Sigmoid colon (tissue), 7 donors: ENCODE data around the gene ADCY2. TPM values are rescaled to one million over a fixed set of nuclear protein-coding genes. Genes with fewer than 3 reads are reported as not detected.

ENCODE experiments used
- DNase-seq: peaks from one replicate; pipeline ENCODE4 v3.0.0-alpha.2; 2019
- H3K27ac ChIP-seq, 4 donors: fragments of 200-600 bp; sonication (generic); one replicate each; pipeline ENCODE4 v1.5.1; 2016 to 2019; ENCODE audit warnings: mild to moderate bottlenecking in 1 of 4
- H3K27me3 ChIP-seq, 3 donors: fragments of 200-600 bp; sonication (generic); one replicate each; pipeline ENCODE4 v1.5.1; 2019; ENCODE audit warnings: mild to moderate bottlenecking in 1 of 3
- H3K36me3 ChIP-seq, 4 donors: fragments of 200-600 bp; sonication (generic); one replicate each; pipeline ENCODE4 v1.5.1; 2016 to 2019
- H3K4me1 ChIP-seq, 4 donors: fragments of 200-600 bp; sonication (generic); one replicate each; pipeline ENCODE4 v1.5.1; 2017 to 2019
- H3K4me3 ChIP-seq, 4 donors: fragments of 200-600 bp; sonication (generic); one replicate each; pipeline ENCODE4 v1.5.1; 2017 to 2019; ENCODE audit warnings: mild to moderate bottlenecking in 2 of 4, moderate library complexity in 1 of 4
- H3K9me3 ChIP-seq, 4 donors: fragments of 200-600 bp in 3 of 4; sonication (generic) in 3 of 4; one replicate each; pipeline versions ENCODE4 v1.5.1 to v1.6.1; 2013 to 2019
- EP300 ChIP-seq, 4 donors: sonication (generic); formaldehyde crosslinking; IDR thresholded peaks; one replicate each; pipeline ENCODE4 v1.6.1; 2017; ENCODE audit warnings: antibody characterized with exemption in 4 of 4
- POLR2A ChIP-seq, 2 donors: fragments of 450-650 bp; IDR thresholded peaks; one replicate each; pipeline ENCODE4 v1.6.1; 2016; ENCODE audit warnings: antibody characterized with exemption in 2 of 2, mild to moderate bottlenecking in 2 of 2, moderate library complexity in 2 of 2
- POLR2AphosphoS5 ChIP-seq, 4 donors: sonication (generic); formaldehyde crosslinking; IDR thresholded peaks; one replicate each; pipeline ENCODE4 v1.6.1; 2017; ENCODE audit warnings: antibody characterized with exemption in 4 of 4
- WGBS, 2 donors: extraction: QIAGEN DNeasy Blood & Tissue Kit; methylation state at CpG; one replicate each; pipeline ENCODE4 v1.1.7; 2013; 5-methylcytosine and 5-hydroxymethylcytosine counted together
- intact Hi-C: fragments of 100-400 bp; cut with DNase I; formaldehyde crosslinking; loops from one replicate; pipeline ENCODE4 v1.15.1; 2023
- polyA plus RNA-seq, 3 donors: library from polyadenylated mRNA; stranded (reverse); fragments of 200-250 nt; gene quantifications; one replicate each; pipeline ENCODE4 v1.2.3, GENCODE V29; 2013
- total RNA-seq, 4 donors: library from RNA; depleted of rRNA; stranded (reverse); fragments of >200 nt; gene quantifications; one replicate each; pipeline ENCODE4 v1.1.0, GENCODE V29; 2016
- TF ChIP-seq, protein P1 (sequence below), 4 experiments: fragments of 450-650 bp in 3 of 4; fragments of 200-600 bp in 1 of 4; IDR thresholded peaks; one replicate each; pipeline ENCODE4 v1.5.1; 2016 to 2019; ENCODE audit warnings: antibody characterized with exemption in 4 of 4, mild to moderate bottlenecking in 3 of 4, moderate library complexity in 2 of 4
- donor health status: healthy with polysubstance abuse.
- donor health status: Bipolar disorder and iron deficiency.
- donor health status: healthy.

ADCY2 gene
- total and polyA plus RNA-seq, 7 donors, result 0.69 to 9.5 (median 4.4) TPM

DNA sequence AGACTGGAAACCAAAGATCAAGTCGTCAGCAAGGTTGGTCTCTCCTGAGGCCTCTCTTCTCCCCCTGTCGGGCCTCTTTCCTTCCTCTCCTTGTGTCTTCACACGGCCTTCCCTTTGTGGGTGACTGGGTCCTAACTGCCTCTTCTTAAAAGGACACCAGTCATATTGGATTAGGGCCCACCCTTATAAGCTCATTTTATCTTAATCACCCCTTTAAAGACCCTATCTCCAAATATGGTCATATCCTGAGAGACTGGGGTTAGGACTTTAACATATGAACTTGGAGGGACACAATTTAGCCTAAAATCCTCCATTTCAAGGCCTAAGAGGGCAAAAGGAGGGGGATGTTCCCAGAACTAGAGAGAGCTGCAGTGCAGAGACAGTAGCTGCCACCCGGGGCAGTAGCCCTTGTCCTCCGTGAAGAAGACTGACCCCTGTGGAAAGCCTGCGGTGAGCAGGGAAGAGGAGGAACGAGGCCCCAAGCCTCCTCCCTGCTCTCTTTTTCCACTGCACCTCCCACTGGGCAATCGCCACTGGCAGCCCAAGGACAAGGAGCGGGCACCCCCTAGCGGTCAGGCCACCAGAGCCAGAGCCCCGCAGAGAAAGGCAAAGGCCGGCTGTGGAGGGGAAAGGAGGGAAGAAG, 420.1 kb downstream of the ADCY2 start:
- WGBS, 2 donors, result 12 to 18% methylated on average over 12 of the region's 12 CpGs
- H3K36me3 ChIP-seq, result no peaks in the 10 kb centered on the region
- no peak overlapping the region for H3K4me3 ChIP-seq
- H3K27me3 ChIP-seq, result no peaks in the 10 kb centered on the region
- DNase-seq, result peak; percentile 88
- peaks cover 0 to 10% (median 7%) of the 10 kb centered on the region in 4 donors for H3K4me1 ChIP-seq
- H3K9me3 ChIP-seq, result no peaks in the 10 kb centered on the region
- TF ChIP-seq POLR2A (IDR thresholded peaks at IDR 0.05) (no peak), EP300 (IDR thresholded peaks at IDR 0.05) (no peak), POLR2AphosphoS5 (IDR thresholded peaks at IDR 0.05) (no peak)
- TF ChIP-seq, protein P1, sequence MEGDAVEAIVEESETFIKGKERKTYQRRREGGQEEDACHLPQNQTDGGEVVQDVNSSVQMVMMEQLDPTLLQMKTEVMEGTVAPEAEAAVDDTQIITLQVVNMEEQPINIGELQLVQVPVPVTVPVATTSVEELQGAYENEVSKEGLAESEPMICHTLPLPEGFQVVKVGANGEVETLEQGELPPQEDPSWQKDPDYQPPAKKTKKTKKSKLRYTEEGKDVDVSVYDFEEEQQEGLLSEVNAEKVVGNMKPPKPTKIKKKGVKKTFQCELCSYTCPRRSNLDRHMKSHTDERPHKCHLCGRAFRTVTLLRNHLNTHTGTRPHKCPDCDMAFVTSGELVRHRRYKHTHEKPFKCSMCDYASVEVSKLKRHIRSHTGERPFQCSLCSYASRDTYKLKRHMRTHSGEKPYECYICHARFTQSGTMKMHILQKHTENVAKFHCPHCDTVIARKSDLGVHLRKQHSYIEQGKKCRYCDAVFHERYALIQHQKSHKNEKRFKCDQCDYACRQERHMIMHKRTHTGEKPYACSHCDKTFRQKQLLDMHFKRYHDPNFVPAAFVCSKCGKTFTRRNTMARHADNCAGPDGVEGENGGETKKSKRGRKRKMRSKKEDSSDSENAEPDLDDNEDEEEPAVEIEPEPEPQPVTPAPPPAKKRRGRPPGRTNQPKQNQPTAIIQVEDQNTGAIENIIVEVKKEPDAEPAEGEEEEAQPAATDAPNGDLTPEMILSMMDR (IDR thresholded peaks at IDR 0.05), result peak; percentile 17 to 77 (median 65)
- intact Hi-C loops, result loop anchor here (2.0 to 10.0 kb wide), 3 partner anchors 69 to 1051 kb away; partner anchors contain the start of gene ADCY2
- no peak overlapping the region for H3K27ac ChIP-seq

DNA sequence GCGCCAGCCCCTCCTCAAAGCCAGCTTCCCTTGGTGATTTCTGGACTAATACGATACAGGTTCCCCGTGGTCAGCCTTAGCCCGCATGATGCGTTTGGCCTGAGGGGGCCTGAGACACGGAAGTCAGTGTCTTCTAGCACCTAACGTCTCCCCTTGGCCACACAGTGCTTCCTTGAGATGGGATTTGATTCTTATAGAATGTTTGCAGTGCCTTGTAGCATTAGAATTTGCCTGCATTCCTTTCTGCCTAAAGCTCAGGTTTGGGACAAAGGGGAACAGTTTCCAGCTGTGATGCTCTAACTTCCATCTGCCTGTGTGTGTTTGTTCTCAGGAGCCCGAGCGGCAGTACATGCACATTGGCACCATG, 420.6 kb downstream of the ADCY2 start:
- no peaks in the 10 kb centered on the region for H3K36me3 ChIP-seq
- peaks cover 0 to 10% (median 7%) of the 10 kb centered on the region in 4 donors for H3K4me1 ChIP-seq
- 41% methylated on average over 9 of the region's 9 CpGs for WGBS, 2 donors
- H3K9me3 ChIP-seq, result no peaks in the 10 kb centered on the region
- no peak for DNase-seq
- H3K27me3 ChIP-seq, result no peaks in the 10 kb centered on the region
- intact Hi-C loops, result loop anchor here (2.0 to 10.0 kb wide), 3 partner anchors 69 to 1052 kb away; partner anchors contain the start of gene ADCY2
- TF ChIP-seq POLR2A (IDR thresholded peaks at IDR 0.05), result no peak
- no peak for TF ChIP-seq POLR2AphosphoS5 (IDR thresholded peaks at IDR 0.05)
- TF ChIP-seq, protein P1 (IDR thresholded peaks at IDR 0.05), result no peak
- TF ChIP-seq EP300 (IDR thresholded peaks at IDR 0.05), result no peak
- H3K4me3 ChIP-seq, result no peak overlapping the region
- no peak overlapping the region for H3K27ac ChIP-seq

DNA sequence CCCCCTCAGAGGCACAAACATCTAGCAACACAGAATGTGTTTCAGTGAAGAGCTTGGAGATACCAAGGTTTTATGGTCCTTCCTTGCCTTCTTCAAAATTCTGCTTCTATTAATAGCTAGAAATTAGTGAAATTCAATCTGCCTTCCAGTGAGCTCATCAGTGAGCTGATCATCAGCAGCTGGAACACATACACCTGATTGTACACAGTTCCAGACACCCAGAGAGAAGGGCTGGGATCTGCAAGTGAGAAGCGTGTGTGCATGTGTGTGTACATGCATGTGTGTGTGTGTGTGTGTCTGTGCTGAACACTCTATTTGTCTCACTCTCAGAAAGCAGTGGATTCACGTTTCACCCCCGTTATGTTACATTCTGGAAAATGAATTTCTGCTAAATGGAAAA, 426.5 kb downstream of the ADCY2 start:
- H3K36me3 ChIP-seq, result peaks cover 0 to 5% (median 0%) of the 10 kb centered on the region in 4 donors
- H3K27me3 ChIP-seq, result no peaks in the 10 kb centered on the region
- intact Hi-C loops, result no loop called here
- TF ChIP-seq EP300 (IDR thresholded peaks at IDR 0.05) (no peak), POLR2AphosphoS5 (IDR thresholded peaks at IDR 0.05) (no peak), POLR2A (IDR thresholded peaks at IDR 0.05) (no peak)
- TF ChIP-seq, protein P1 (IDR thresholded peaks at IDR 0.05), result no peak
- no peaks in the 10 kb centered on the region for H3K9me3 ChIP-seq
- no peak for DNase-seq
- WGBS, 2 donors, result 53 to 58% methylated on average over 3 of the region's 3 CpGs
- H3K4me1 ChIP-seq, result no peaks in the 10 kb centered on the region
- H3K27ac ChIP-seq, result no peak overlapping the region
- H3K4me3 ChIP-seq, result no peak overlapping the region

DNA sequence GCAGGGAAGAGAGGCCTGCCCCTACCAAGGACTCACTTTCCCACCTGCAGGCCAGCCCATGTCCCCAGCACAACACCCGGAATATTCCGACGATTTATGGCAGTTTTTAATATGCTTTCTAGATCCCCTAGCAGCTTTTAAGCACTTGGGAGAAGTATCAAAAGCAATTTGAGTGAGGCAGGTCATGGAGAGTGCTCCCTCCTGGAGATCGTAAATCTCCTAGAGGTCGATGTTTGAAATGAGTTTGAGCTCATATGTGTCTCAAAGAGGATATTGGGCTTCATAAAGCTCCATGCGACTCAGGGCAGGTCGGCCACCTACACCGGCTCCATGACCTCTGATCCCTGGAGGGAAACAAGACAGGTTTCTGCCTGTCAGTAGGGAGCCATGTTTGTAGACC, 427.7 kb downstream of the ADCY2 start:
- Histone ChIP-seq H3K4me1 (no peaks in the 10 kb centered on the region), H3K36me3 (peaks cover 0 to 5% (median 0%) of the 10 kb centered on the region in 4 donors), H3K4me3 (no peak overlapping the region), H3K9me3 (no peaks in the 10 kb centered on the region), H3K27ac (no peak overlapping the region), H3K27me3 (no peaks in the 10 kb centered on the region)
- WGBS, 2 donors, result 50 to 53% methylated on average over 8 of the region's 8 CpGs
- TF ChIP-seq EP300 (IDR thresholded peaks at IDR 0.05) (no peak), POLR2AphosphoS5 (IDR thresholded peaks at IDR 0.05) (no peak), POLR2A (IDR thresholded peaks at IDR 0.05) (no peak)
- TF ChIP-seq, protein P1 (IDR thresholded peaks at IDR 0.05), result no peak
- intact Hi-C loops, result no loop called here
- no peak for DNase-seq
